Stimulated activated CD4-positive, alpha-beta T cell treated with anti-CD3 and anti-CD28 coated beads, Interleukin-1b, Interleukin-23, amount 100 ng/mL, for 24 hours (primary cell): ENCODE data around the gene DRC3.

Experiments used
- DNase-seq, 4 experiments: peaks; one replicate each; pipeline ENCODE4 v3.0.0-alpha.2; 2020; ENCODE audit warnings: low read depth in 4 of 4, low spot score in 1 of 4

The DRC3 gene

DNA sequence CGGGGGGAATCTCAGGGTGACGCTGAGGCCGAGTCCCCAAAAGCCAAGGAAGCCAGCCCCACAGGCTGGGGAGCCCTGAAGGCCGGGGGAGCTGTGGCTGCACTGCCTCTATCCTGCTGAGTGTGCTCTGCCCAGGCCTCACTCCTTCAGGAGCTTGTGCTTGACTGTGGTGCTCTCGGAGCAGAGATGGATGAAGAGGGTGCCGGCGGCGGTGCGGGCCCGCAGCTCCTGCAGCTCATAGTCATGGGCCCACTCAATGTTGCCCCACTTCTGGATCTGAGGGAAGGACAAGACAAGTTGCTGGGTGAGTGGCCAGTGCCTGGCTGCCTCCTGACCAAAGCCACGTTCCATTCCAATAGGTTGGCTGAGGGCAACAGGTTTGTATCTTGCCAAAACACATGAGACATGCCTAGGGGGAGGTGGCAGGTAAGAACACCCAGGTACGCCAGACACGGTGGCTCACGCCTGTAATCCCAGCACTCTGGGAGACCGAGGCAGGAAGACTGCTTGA, 45.8 kb downstream of the DRC3 start:
- no peak for DNase-seq

DNA sequence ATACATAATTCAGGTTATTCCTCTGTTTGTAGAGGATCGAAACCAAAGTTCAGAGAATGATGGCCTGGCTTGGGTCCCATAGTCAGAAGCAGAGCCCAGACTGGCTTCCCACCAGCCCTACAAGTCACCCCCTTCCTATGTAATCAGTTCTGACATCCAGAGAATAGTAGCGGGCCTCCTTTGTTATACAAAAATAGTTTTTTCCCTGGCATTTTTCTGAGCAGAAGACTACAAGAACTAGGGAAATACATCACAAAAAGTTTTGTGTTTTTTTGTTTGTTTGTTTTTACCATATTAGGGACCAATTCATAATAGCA, 47.1 kb downstream of the DRC3 start:
- DNase-seq: no peak

DNA sequence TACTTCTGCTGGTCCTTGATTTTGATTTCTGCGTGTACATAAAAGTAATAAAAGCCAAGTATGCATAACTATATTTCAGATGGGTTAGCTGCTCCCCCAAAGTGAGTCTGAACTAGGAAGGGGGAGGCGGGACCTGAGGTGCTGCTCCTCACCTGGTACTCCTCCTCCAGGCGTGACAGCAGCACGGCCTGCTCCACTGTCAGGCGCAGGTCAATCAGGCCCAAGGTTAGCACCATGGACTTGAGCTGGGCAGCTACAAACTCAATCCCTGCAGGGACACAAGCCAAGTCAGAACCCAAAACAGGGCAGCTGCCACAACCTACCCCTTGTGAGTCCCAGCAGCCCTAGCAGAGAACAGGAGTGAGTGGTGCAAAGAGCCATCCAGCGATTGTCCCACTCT, 48.3 kb downstream of the DRC3 start:
- DNase-seq: no peak

- no peak for DNase-seq
Measured at GRCh38 chr17:18021372-18021771, 48.7 kb downstream of the DRC3 start.

DNA sequence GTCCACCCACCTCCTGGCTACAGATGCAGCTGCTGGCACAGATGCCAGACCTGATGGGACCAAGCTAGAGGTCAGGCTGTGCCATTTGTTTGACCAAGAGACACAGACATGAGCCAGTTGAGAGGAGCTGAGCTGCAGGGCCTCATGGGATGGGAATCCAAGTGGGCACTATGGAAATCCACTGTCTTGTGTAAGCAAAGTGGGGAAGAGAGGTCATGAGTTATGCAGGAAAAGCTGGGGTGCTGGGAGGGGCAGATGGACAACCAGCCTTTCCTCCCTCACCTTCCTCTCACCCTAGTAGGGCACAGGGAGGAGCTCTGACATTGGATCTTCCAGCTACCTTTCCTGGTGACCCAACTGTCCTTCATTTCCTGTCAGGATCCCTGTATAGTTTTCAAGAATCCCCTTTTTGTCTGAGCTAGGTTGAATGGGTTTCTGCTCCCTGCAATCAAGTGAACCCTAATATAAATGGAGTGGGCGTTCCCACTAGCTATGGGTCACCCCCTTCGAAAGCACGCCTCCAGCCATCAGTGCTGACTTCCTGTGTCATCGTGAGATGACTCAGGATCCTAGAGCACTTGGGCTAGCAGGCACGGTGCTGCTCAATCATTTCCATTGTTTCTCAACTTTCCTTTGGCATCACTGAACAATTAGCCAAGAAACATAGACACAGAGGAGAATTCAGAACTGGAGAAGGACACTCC, 52.7 kb downstream of the DRC3 start:
- DNase-seq: peak in 1 of 4 experiments; percentile 17

- DNase-seq: no peak
Measured at GRCh38 chr17:18025945-18026776, 53.5 kb downstream of the DRC3 start.

GRCh38 chr17:18027280-18027679, 54.6 kb downstream of the DRC3 start:
- no peak for DNase-seq

DNA sequence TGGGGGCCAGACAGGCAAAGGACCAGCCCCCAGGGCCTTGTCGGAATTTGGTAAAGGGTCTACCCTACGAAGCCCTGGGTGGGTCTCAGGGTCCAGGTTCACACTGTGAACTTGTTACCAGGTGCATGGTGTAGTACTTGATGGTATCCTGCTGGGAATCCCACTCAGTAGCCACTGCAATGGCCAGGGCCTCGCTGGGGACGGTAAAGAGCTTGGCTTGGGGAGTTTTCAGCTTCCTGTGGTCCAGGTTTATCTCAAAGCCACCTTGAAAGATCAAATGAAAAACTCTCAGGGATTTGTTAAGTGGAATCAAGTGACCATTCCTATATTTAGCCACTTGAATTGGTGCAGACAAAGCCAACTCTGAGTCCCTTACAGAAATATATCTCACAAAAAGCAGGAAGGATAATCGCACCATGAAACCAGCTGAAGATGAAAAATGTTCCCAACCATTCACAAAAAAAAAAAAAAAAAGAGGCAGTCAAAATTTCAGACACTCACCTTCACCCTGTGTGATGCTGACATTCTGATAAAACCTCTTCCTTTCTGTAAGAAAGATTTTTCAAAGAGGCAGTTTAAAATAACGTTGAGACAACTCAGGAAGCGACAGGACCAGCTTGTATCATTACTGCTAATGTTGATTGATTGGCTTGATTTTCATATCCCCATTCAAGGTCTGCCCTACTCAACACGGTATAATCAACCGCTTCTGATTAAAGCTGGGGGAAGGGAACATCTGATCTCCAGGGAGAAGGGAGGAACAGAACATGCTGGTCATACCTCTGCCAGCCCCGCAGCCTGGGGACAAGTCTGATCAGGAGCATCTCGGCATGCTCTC, 55.7 kb downstream of the DRC3 start:
- DNase-seq: no peak

DNA sequence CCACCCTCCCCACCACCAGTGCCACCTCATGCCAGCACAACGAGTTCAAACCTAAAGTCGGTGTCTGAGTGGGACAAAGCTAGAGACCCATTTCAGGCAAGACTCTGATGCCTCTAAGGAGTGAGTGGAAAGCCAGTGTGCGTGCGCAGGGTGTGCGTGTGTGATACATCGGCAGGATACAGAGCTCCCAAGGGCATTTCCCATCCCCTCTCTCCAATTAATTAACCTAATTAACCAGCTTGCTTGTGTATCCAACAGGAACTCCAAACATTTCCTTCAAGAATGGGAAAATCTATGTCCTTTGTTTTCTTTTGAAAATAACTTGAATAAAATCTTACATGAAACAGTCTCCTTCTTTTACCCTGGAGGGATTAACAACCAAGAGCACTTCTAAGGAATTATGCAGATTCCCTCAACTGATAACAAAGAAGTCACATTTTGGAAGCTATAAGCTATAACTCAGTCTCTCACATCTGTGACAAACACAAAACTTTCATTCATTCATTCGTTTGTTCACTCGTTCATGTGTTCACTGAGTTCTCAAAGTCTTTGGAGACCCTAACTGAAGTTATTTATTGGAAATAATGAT, 56.4 kb downstream of the DRC3 start:
- DNase-seq: no peak

DNA sequence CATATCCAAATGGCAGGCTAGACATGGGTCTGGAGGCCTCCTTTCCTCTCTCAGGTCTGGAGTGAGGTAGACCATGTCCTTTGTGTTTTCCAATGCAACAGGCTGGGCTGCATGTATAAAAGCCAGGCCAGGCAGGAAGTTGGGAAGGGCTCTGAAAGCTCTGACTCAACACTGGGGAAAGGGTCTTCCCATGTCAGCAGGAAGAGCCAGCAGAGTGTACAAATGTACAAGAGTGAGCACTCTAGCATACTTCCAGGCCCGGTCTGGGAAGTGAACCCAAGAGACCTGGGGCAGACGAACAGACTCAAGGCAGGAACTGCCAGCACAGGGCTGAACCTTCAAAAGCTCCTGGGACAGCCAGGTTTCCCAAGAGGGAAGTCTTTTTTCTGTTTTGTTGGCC, 59.3 kb downstream of the DRC3 start:
- no peak for DNase-seq

- DNase-seq: peak in 2 of 4 experiments; percentile 13 to 18
Measured at GRCh38 chr17:18033442-18034099, 60.9 kb downstream of the DRC3 start.

- DNase-seq: no peak
Measured at GRCh38 chr17:18035704-18036103, 63.0 kb downstream of the DRC3 start.

DNA sequence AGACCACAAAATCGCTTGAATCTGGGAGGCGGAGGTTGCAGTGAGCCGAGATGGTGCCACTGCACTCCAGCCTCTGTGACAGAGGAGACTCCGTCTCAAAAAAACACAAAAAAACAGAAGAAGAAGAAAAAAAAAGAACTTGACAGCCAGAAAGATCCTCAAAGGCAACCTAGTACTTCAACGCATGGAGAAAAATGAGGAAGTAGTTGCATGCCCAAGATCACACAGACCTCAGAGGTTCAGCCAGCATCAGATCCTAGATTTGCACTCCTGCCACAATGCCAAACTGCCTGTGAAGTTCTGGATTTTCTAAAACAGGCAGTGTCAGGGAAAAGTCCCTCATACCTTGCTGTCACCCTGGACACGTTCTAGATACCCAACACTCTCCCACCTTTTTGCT, 64.8 kb downstream of the DRC3 start:
- DNase-seq: no peak

- DNase-seq: peak in 1 of 4 experiments; percentile 11
Measured at GRCh38 chr17:18038149-18038850, 65.6 kb downstream of the DRC3 start.

DNA sequence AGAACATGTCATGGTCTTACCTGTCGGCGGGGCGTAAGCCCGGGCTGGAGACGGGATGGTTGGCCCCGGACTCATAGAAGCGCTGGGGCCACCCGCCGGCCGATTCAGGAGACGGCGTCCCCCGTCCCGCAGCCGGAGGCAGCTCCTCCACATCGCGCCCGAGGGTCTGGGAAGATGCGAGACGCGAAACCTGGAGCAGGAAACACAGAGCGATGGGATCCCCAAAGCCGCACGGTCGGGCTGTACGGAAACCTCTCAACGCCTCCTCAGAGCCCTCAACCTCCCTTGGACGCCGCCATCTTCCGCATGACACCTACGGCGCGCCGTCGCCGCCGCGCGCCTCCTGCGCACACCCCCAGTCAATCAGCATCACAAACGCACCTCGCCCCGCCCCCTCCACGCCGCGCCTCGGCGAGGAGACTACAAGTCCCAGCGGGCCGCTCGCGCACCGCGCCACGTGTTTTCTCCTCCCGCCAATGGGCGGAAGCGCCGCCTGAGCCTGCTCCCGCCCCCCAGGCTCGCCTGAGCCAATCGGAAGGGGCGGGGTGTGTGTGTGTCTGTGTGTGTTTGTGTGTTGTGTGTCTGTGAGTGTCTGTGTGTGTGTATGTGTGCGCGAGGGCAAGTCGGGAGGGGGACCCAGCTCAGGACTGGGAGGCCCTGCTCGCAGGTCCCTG, 66.3 kb downstream of the DRC3 start, which contains the start of the genes ATPAF2 and GID4:
TSS of gene ATPAF2 (minus strand) at position 308 of the 674 bp plus-strand sequence. CDS start at position 153, 155 bp downstream.
TSS of gene GID4 (plus strand) at position 548 of the 674 bp plus-strand sequence. CDS start at position 605, 57 bp downstream.
- peak; percentile 98 to 100 (median 99) for DNase-seq

DNA sequence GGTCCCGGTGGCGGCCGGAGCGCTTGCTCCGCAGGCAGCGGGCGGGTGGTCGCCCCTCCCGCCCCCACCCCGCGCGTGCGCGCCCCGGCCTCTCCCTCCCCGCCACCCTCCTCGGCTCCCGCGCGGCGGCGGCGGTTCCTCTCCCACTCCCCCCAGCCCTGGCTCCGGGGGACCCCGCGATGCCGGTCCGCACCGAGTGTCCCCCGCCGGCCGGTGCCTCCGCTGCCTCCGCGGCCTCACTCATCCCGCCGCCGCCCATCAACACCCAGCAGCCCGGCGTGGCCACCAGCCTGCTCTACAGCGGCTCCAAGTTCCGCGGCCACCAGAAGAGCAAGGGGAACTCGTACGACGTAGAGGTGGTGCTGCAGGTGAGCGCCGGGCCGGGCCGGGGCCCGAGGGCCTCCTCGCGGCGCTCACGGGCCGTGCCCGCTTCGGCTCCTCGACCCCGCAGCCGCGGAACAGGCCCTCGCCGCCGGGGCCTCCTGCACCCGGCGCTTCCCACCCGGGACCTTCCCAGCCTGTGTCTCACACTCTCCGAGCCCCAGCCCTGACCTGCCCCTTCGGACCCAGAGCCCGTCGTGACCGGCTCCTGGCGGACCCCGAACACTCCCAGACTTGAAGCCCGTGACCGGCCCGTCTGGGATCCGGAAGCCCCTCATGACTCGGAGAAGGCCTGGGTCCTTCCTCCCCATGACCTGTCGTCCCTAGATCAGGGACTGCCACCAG, 67.0 kb downstream of the DRC3 start:
- peak in 1 of 4 experiments; percentile 4 for DNase-seq

DNA sequence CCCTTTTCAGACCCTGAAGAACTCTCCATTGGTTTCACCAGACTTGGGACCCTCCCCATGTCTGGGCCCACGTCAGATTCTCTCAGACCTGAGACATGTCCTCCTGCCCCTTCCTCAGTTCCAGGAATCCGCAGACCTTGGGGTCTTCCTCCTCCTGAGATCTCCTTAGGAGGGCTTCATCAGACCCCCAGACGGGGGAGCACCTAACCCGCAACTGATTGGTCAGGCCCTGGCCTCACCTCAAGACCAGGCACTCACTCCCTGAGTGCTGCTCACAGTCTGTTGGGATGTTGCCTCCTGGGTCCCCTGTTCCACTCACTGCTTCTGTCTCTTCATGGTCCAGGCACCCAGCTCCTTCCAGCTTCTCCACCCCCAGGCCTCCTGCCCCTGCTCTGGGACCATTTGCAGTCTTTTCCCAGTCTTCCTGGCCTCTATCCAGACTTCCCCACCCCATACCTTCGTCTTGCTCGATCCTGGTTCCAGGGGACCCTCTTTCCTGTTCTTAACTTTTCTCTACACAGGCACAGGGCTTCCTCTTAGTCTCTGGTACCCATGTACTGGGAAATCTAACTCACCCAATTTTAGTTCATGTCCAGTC, 67.7 kb downstream of the DRC3 start:
- no peak for DNase-seq

DNA sequence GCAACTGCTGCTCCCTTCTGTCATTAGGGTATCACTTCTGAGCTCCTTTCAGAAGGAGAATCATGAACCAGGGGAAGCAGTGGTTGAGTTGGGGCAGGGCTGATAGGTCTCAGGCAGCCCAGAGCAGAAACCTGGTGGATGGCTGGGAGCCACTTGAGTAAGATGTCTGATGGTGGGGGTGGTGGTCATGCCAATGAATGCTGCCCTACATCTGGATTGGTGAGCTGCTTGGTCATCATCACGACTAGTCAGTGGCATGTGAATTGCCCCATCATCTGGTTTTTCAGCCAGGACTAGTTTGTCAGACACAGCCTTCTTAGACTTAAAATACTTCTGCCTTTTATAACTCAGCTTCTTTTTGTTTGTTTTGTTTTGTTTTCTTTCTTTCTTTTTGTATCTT, 69.1 kb downstream of the DRC3 start:
- DNase-seq: no peak
